ENCODE measurements around the gene VKORC1L1.
"Not testable (repeated sequence)": the region's sequence is repeated elsewhere in the genome, so short reads cannot be mapped to it uniquely, and the experiment has no call there.

VKORC1L1 gene

GRCh38 chr7:65938336-65938895 is 65.5 kb downstream of the VKORC1L1 start:
- Histone ChIP-seq H3K27ac (ENCODE audit: low read depth, low read length) (no peak overlapping the region), H2AFZ (ENCODE audit: low read length, unreplicated experiment) (no peak overlapping the region), H3K4me3 (ENCODE audit: low read depth, low read length) (no peak overlapping the region), H3K36me3 (ENCODE audit: insufficient read depth, low read length) (no peaks in the 10 kb centered on the region), H3K79me2 (ENCODE audit: control insufficient read depth, insufficient read depth, low read length, unreplicated experiment) (peaks cover 13% of the 10 kb centered on the region), H3K27me3 (ENCODE audit: insufficient read depth, low read length) (no peaks in the 10 kb centered on the region), H3K4me1 (ENCODE audit: control insufficient read depth, insufficient read depth, low read length, unreplicated experiment) (no peaks in the 10 kb centered on the region)

GRCh38 chr7:65945787-65946186 is 72.9 kb downstream of the VKORC1L1 start:
- H3K4me3 ChIP-seq (ENCODE audit: low read depth, low read length); H3K79me2 ChIP-seq (ENCODE audit: control insufficient read depth, insufficient read depth, low read length, unreplicated experiment); H3K27ac ChIP-seq (ENCODE audit: low read depth, low read length); H3K4me1 ChIP-seq (ENCODE audit: control insufficient read depth, insufficient read depth, low read length, unreplicated experiment); H3K36me3 ChIP-seq (ENCODE audit: insufficient read depth, low read length); H2AFZ ChIP-seq (ENCODE audit: low read length, unreplicated experiment); H3K27me3 ChIP-seq (ENCODE audit: insufficient read depth, low read length): not testable (repeated sequence)

GRCh38 chr7:65946904-65947303 is 74.0 kb downstream of the VKORC1L1 start:
- H3K27ac ChIP-seq (ENCODE audit: low read depth, low read length) = peak overlapping the region; percentile 77
- H2AFZ ChIP-seq (ENCODE audit: low read length, unreplicated experiment) = no peak overlapping the region
- no peaks in the 10 kb centered on the region for H3K79me2 ChIP-seq (ENCODE audit: control insufficient read depth, insufficient read depth, low read length, unreplicated experiment)
- H3K36me3 ChIP-seq (ENCODE audit: insufficient read depth, low read length) = no peaks in the 10 kb centered on the region
- no peak overlapping the region for H3K4me3 ChIP-seq (ENCODE audit: low read depth, low read length)
- no peaks in the 10 kb centered on the region for H3K27me3 ChIP-seq (ENCODE audit: insufficient read depth, low read length)
- peaks cover 6% of the 10 kb centered on the region for H3K4me1 ChIP-seq (ENCODE audit: control insufficient read depth, insufficient read depth, low read length, unreplicated experiment)

GRCh38 chr7:65951837-65952578 is 79.1 kb downstream of the VKORC1L1 start:
- Histone ChIP-seq H3K4me3 (ENCODE audit: low read depth, low read length) (no peak overlapping the region), H3K36me3 (ENCODE audit: insufficient read depth, low read length) (peaks cover 7% of the 10 kb centered on the region; the same call in 1 of the 2 replicates), H3K27me3 (ENCODE audit: insufficient read depth, low read length) (no peaks in the 10 kb centered on the region), H3K79me2 (ENCODE audit: control insufficient read depth, insufficient read depth, low read length, unreplicated experiment) (no peaks in the 10 kb centered on the region), H2AFZ (ENCODE audit: low read length, unreplicated experiment) (no peak overlapping the region), H3K27ac (ENCODE audit: low read depth, low read length) (no peak overlapping the region), H3K4me1 (ENCODE audit: control insufficient read depth, insufficient read depth, low read length, unreplicated experiment) (peaks cover 5% of the 10 kb centered on the region)

GRCh38 chr7:65953001-65953720 is 80.3 kb downstream of the VKORC1L1 start:
- Histone ChIP-seq H3K79me2 (ENCODE audit: control insufficient read depth, insufficient read depth, low read length, unreplicated experiment) (no peaks in the 10 kb centered on the region), H3K36me3 (ENCODE audit: insufficient read depth, low read length) (peaks cover 7% of the 10 kb centered on the region; the same call in 1 of the 2 replicates), H3K4me1 (ENCODE audit: control insufficient read depth, insufficient read depth, low read length, unreplicated experiment) (no peaks in the 10 kb centered on the region), H2AFZ (ENCODE audit: low read length, unreplicated experiment) (no peak overlapping the region), H3K27me3 (ENCODE audit: insufficient read depth, low read length) (no peaks in the 10 kb centered on the region), H3K27ac (ENCODE audit: low read depth, low read length) (no peak overlapping the region), H3K4me3 (ENCODE audit: low read depth, low read length) (no peak overlapping the region)

GRCh38 chr7:65953890-65954450 is 81.1 kb downstream of the VKORC1L1 start:
- Histone ChIP-seq H3K4me3 (ENCODE audit: low read depth, low read length) (no peak overlapping the region), H3K27ac (ENCODE audit: low read depth, low read length) (no peak overlapping the region), H3K36me3 (ENCODE audit: insufficient read depth, low read length) (peaks cover 7% of the 10 kb centered on the region; the same call in 1 of the 2 replicates), H3K79me2 (ENCODE audit: control insufficient read depth, insufficient read depth, low read length, unreplicated experiment) (no peaks in the 10 kb centered on the region), H3K27me3 (ENCODE audit: insufficient read depth, low read length) (no peaks in the 10 kb centered on the region), H2AFZ (ENCODE audit: low read length, unreplicated experiment) (no peak overlapping the region), H3K4me1 (ENCODE audit: control insufficient read depth, insufficient read depth, low read length, unreplicated experiment) (no peaks in the 10 kb centered on the region)

GRCh38 chr7:65955718-65956117 is 82.8 kb downstream of the VKORC1L1 start:
- peaks cover 14% of the 10 kb centered on the region for H3K36me3 ChIP-seq (ENCODE audit: insufficient read depth, low read length)
- H3K4me1 ChIP-seq (ENCODE audit: control insufficient read depth, insufficient read depth, low read length, unreplicated experiment) = no peaks in the 10 kb centered on the region

GRCh38 chr7:65960351-65961074 is 87.6 kb downstream of the VKORC1L1 start:
- no peaks in the 10 kb centered on the region for H3K79me2 ChIP-seq (ENCODE audit: control insufficient read depth, insufficient read depth, low read length, unreplicated experiment)
- H3K4me1 ChIP-seq (ENCODE audit: control insufficient read depth, insufficient read depth, low read length, unreplicated experiment) = no peaks in the 10 kb centered on the region
- no peak overlapping the region for H3K27ac ChIP-seq (ENCODE audit: low read depth, low read length)
- no peak overlapping the region for H2AFZ ChIP-seq (ENCODE audit: low read length, unreplicated experiment)
- H3K4me3 ChIP-seq (ENCODE audit: low read depth, low read length) = no peak overlapping the region
- no peaks in the 10 kb centered on the region for H3K27me3 ChIP-seq (ENCODE audit: insufficient read depth, low read length)
- peaks cover 22% of the 10 kb centered on the region for H3K36me3 ChIP-seq (ENCODE audit: insufficient read depth, low read length)

More at GRCh38 chr7:65955718-65956117, 82.8 kb downstream of the VKORC1L1 start:
- Histone ChIP-seq H3K27me3 (ENCODE audit: insufficient read depth, low read length) (no peaks in the 10 kb centered on the region), H3K27ac (ENCODE audit: low read depth, low read length) (no peak overlapping the region), H3K79me2 (ENCODE audit: control insufficient read depth, insufficient read depth, low read length, unreplicated experiment) (no peaks in the 10 kb centered on the region), H3K4me3 (ENCODE audit: low read depth, low read length) (no peak overlapping the region), H2AFZ (ENCODE audit: low read length, unreplicated experiment) (no peak overlapping the region)

GRCh38 chr7:65962033-65962432 is 89.2 kb downstream of the VKORC1L1 start:
- H3K79me2 ChIP-seq (ENCODE audit: control insufficient read depth, insufficient read depth, low read length, unreplicated experiment) = no peaks in the 10 kb centered on the region
- H2AFZ ChIP-seq (ENCODE audit: low read length, unreplicated experiment) = no peak overlapping the region
- H3K27ac ChIP-seq (ENCODE audit: low read depth, low read length) = no peak overlapping the region
- H3K4me1 ChIP-seq (ENCODE audit: control insufficient read depth, insufficient read depth, low read length, unreplicated experiment) = no peaks in the 10 kb centered on the region
- H3K27me3 ChIP-seq (ENCODE audit: insufficient read depth, low read length) = no peaks in the 10 kb centered on the region
- H3K4me3 ChIP-seq (ENCODE audit: low read depth, low read length) = no peak overlapping the region
- H3K36me3 ChIP-seq (ENCODE audit: insufficient read depth, low read length) = peaks cover 22% of the 10 kb centered on the region

- H3K27me3 ChIP-seq (ENCODE audit: insufficient read depth, low read length); H2AFZ ChIP-seq (ENCODE audit: low read length, unreplicated experiment); H3K27ac ChIP-seq (ENCODE audit: low read depth, low read length); H3K79me2 ChIP-seq (ENCODE audit: control insufficient read depth, insufficient read depth, low read length, unreplicated experiment); H3K4me1 ChIP-seq (ENCODE audit: control insufficient read depth, insufficient read depth, low read length, unreplicated experiment); H3K4me3 ChIP-seq (ENCODE audit: low read depth, low read length): not testable (repeated sequence)
- H3K36me3 ChIP-seq (ENCODE audit: insufficient read depth, low read length) = peaks cover 24% of the 10 kb centered on the region
Observed at GRCh38 chr7:65964671-65965070, 91.8 kb downstream of the VKORC1L1 start.
